ENCODE results near the gene THSD7A. TPM values are rescaled to one million over a fixed set of nuclear protein-coding genes. Genes with fewer than 3 reads are reported as not detected.

THSD7A gene
- total and polyA plus RNA-seq, 9 of the 15 experiments (the other 6 are each of a cell fraction or from before 2014, with no cell fraction given): 0.01 to 0.02 TPM; not detected in 7

- no peak for TF ChIP-seq MCM2 (IDR thresholded peaks at IDR 0.05; ENCODE audit: low read depth)
- no peak for TF ChIP-seq ZNF717 (CRISPR knock-in tag; IDR thresholded peaks at IDR 0.05)
- no peak for TF ChIP-seq ZFP1 (CRISPR knock-in tag; IDR thresholded peaks at IDR 0.05)
- TF ChIP-seq, protein P1, sequence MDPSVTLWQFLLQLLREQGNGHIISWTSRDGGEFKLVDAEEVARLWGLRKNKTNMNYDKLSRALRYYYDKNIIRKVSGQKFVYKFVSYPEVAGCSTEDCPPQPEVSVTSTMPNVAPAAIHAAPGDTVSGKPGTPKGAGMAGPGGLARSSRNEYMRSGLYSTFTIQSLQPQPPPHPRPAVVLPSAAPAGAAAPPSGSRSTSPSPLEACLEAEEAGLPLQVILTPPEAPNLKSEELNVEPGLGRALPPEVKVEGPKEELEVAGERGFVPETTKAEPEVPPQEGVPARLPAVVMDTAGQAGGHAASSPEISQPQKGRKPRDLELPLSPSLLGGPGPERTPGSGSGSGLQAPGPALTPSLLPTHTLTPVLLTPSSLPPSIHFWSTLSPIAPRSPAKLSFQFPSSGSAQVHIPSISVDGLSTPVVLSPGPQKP (CRISPR knock-in tag; IDR thresholded peaks at IDR 0.05): no peak
- TF ChIP-seq TCFL5 (CRISPR knock-in tag; conservative IDR thresholded peaks at IDR 0.05): no peak
- no peak for TF ChIP-seq GATAD2A (IDR thresholded peaks at IDR 0.05)
- no peak for TF ChIP-seq MTA2 (IDR thresholded peaks at IDR 0.05; ENCODE audit: low read depth)
- TF ChIP-seq, protein P2, sequence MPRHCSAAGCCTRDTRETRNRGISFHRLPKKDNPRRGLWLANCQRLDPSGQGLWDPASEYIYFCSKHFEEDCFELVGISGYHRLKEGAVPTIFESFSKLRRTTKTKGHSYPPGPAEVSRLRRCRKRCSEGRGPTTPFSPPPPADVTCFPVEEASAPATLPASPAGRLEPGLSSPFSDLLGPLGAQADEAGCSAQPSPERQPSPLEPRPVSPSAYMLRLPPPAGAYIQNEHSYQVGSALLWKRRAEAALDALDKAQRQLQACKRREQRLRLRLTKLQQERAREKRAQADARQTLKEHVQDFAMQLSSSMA (CRISPR knock-in tag; IDR thresholded peaks at IDR 0.05): no peak
- no peak for TF ChIP-seq POLR2AphosphoS2 (IDR thresholded peaks at IDR 0.05; ENCODE audit: low read length)
- TF ChIP-seq PCBP1 (IDR thresholded peaks at IDR 0.05; ENCODE audit: low read depth, low read length, poor library complexity, severe bottlenecking): no peak
- no peak for TF ChIP-seq NR3C1 (CRISPR knock-in tag; IDR thresholded peaks at IDR 0.05)
- no peak for TF ChIP-seq ZBTB17 (CRISPR knock-in tag; IDR thresholded peaks at IDR 0.05)
- no peak for TF ChIP-seq ERF (CRISPR knock-in tag; IDR thresholded peaks at IDR 0.05)
- no peak for TF ChIP-seq XRCC4 (IDR thresholded peaks at IDR 0.05; ENCODE audit: extremely low read depth, insufficient read depth, insufficient read length)
- TF ChIP-seq ZFPM2 (CRISPR knock-in tag; IDR thresholded peaks at IDR 0.05): no peak
- DNase-seq (ENCODE audit: extremely low read depth in 1 of 4, low spot score in 3 of 4) (no peak), FAIRE-seq (no peak), ATAC-seq (no peak)
- in situ Hi-C loops (cut with MboI) (no loop called here), intact Hi-C loops (cut with micrococcal nuclease) (no loop called here)
- Histone ChIP-seq H3K9ac (ENCODE audit: insufficient read depth in 1 of 2, low read depth in 2 of 2, low read length in 2 of 2) (no peak overlapping the region), H3K9me1 (ENCODE audit: control insufficient read depth, insufficient read depth, low read length) (no peaks in the 10 kb centered on the region), H3K4me3 (no peak overlapping the region), H4K20me1 (replicated peaks; ENCODE audit: control insufficient read depth, insufficient read depth, low read length) (no peaks in the 10 kb centered on the region), H3K4me2 (ENCODE audit: insufficient read depth, low read length) (no peak overlapping the region), H3K27ac (ENCODE audit: extremely low read depth, low read depth, low read length) (no peak overlapping the region), H3K27me3 (ENCODE audit: control insufficient read depth in 2 of 2, insufficient read depth in 2 of 2, low read length in 2 of 2) (no peaks in the 10 kb centered on the region), H3K9me3 (replicated peaks; ENCODE audit: control insufficient read depth, insufficient read depth, low read depth, low read length) (no peaks in the 10 kb centered on the region), H2AFZ (ENCODE audit: low read depth, low read length) (no peak overlapping the region), H3K36me3 (ENCODE audit: control insufficient read depth, insufficient read depth, low read length) (no peaks in the 10 kb centered on the region), H3K4me1 (replicated peaks in 1 of 2; ENCODE audit: control insufficient read depth in 2 of 2, insufficient read depth in 2 of 2, low read length in 2 of 2) (no peaks in the 10 kb centered on the region), H3K79me2 (ENCODE audit: control insufficient read depth, insufficient read depth, low read length) (no peaks in the 10 kb centered on the region)
- CTCF ChIA-PET (ENCODE audit: low intra/inter-chr PET ratio): no interaction called here
- 0% methylated on average over 2 of the region's 2 CpGs for WGBS (ENCODE audit: insufficient coverage, low coverage, missing lambda C conversion rate)
- POLR2A ChIA-PET: no interaction called here
- BruUV-seq (replicated peaks): no TSS peak
Observed at GRCh38 chr7:11758627-11759111, 73.3 kb downstream of the THSD7A start.
